GM21423 (cell line): Measurements from ENCODE around the gene BRMS1L.
"Not testable (repeated sequence)": the region's sequence is repeated elsewhere in the genome, so short reads cannot be mapped to it uniquely, and the experiment has no call there.

ENCODE experiments used
- ATAC-seq: cut with Tn5 transposase; IDR thresholded peaks from one replicate; pipeline ENCODE4 v1.9.1; 2021; ENCODE audit warnings: mild to moderate bottlenecking, moderate library complexity; ENCODE audit not compliant: unreplicated experiment

The BRMS1L gene, protein sequence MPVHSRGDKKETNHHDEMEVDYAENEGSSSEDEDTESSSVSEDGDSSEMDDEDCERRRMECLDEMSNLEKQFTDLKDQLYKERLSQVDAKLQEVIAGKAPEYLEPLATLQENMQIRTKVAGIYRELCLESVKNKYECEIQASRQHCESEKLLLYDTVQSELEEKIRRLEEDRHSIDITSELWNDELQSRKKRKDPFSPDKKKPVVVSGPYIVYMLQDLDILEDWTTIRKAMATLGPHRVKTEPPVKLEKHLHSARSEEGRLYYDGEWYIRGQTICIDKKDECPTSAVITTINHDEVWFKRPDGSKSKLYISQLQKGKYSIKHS

DNA sequence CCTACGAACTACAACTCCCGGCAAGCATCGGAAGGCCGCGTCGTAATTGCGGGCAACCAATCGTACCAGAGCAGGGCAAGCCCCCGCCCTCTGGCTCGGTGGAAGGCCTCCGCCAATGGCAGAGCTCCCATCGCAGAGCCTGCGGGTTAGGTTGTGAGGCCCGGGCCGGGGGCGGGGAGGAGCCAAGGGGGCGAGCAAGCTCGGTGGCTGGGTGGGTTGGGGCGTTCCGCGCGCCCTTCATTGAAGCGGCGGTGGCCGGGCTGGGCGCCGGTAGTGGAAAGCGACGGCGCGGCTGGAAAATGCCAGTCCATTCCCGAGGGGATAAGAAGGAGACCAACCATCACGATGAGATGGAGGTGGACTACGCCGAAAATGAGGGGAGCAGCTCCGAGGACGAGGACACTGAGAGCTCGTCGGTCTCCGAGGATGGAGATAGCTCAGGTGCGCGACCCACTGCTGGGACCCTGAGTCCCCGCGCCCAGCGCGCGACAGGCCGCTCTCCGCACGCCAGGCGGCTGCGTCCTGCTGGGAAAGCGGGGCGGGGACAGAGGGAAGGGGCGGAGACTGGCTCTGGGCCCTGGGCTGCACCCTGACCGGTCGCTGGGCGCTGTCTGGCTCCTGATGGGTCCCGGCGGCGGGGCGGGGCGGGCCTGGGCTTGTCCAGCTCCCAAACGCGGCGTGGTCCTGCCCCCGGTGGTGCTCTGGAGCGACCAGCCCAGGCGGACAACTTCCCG, at the start of gene BRMS1L:
Gene BRMS1L (plus strand): TSS at position 121 of the 734 bp plus-strand sequence. CDS start 179 bp downstream, at position 300.
- ATAC-seq = peak; percentile 94

DNA sequence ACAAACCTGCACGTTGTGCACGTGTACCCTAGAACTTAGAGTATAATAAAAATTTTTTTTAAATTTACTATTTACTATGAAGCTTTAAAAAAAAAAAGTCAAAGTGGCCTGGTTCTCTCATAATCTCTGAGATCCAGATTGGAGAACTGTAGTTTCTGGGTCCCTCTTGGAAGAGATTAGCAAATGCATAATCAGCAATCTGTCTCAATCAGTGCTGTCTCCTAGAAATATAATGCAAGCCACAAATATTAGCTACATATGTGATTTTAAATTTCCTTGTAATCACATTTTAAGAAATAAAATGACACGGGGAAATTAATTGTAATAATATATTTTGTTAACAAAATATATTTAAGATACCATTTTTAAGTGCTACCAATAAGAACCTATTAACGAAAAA, 49.3 kb upstream of the BRMS1L start:
- no peak for ATAC-seq

DNA sequence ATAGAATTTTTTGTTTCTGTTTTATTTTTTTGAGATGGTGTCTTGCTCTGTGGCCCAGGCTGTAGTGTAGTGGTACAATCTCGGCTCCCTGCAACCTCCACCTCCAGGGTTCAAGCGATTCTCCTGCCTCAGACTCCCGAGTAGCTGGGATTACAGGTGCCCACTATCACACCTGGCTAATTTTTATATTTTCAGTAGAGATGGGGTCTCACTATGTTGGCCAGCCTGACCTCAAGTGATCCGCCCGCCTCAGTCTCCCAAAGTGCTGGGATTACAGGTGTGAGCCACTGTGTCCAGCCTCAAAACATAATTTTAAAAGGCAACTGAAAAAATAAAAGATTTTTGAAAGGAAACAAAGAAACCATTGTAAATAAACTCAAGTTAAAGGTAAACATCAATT, 48.6 kb upstream of the BRMS1L start:
- ATAC-seq = not testable (repeated sequence)

DNA sequence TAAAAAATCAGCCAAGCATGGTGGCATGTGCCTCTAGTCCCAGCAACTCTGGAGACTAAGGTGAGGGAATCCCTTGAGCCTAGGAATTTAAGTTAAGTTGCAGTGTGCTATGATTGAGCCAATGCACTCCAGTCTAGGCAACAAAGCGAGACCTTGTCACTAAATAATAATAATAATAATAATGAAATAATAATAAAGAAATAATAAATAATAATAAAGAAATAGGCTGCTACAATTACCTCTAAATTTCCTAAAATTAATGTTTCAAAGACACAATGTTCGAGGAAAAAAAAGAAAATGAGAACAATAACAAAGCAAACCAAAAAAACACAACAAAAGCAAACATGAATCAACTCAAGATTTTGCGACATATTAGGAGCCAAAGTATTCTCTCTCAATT, 46.8 kb upstream of the BRMS1L start:
- no peak for ATAC-seq

DNA sequence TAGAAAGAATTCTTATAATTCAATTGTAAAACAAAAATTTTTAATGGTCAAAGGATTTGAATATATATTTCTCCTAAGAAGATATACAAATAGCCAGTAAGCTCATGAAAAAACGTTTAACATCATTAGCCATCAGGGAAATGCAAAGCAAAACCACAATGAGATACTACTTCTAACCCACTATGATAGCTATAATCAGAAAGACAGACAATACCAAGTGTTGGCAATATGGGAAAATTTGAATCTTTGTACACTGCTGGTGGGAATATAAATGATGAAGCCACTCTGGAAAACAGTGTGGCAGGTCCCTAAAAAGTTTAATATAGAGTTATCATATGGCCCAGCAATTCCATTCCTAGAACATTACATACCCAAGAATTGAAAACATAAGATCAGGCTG, 42.4 kb upstream of the BRMS1L start:
- no peak for ATAC-seq

DNA sequence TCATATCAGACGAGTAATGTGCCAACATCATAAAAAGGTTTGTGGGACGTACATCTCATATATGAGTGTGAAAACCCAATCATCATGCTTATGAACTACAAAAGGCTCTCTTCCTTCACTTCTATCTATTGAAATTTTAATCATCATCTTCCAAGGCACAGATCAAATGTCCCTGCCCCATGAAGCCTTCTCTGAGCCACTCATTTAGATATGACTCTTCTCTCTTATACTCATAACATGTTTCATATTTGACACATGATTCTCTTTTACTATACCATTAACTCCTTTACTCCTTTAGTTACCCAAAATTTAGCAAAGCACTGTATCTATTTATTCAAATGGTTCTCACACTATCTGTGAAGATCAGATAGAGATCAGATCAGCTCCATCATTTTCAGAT, 39.3 kb upstream of the BRMS1L start:
- ATAC-seq = no peak

DNA sequence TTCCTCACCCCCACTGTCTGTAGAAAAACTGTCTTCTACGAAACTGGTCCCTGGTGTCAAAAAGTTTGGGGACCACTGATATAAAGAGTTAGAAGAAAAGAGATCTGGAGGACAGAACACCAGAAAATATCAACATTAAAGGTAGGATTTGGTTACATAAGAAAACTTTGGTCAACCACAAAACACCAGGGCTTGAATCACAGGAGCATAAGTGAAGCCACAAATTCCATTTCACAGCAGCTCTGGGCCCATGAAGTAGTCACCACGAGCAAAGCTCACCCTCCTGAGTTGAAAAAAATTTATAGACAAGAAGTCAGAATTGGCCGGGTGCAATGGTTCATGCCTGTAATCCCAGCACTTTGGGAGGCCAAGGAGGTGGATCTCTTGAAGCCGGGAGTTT, 36.5 kb upstream of the BRMS1L start:
- no peak for ATAC-seq

DNA sequence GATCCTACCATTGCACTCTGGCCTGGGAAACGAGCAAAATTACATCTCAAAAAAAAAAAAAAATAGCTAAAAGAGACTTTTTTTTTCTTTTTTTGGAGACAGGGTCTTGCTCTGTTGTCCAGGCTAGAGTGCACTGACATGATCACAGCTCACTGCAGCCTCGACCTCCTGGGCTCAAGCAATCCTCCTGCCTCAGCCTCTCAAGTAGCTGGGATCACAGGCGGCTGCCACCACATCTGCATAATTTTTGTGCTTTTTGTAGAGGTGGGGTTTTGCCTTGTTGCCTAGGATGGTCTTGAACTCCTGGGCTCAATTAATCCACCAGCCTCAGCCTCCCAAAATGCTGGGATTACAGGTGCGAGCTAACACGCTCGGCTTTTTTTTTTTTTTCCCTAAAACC, 28.3 kb upstream of the BRMS1L start:
- no peak for ATAC-seq

DNA sequence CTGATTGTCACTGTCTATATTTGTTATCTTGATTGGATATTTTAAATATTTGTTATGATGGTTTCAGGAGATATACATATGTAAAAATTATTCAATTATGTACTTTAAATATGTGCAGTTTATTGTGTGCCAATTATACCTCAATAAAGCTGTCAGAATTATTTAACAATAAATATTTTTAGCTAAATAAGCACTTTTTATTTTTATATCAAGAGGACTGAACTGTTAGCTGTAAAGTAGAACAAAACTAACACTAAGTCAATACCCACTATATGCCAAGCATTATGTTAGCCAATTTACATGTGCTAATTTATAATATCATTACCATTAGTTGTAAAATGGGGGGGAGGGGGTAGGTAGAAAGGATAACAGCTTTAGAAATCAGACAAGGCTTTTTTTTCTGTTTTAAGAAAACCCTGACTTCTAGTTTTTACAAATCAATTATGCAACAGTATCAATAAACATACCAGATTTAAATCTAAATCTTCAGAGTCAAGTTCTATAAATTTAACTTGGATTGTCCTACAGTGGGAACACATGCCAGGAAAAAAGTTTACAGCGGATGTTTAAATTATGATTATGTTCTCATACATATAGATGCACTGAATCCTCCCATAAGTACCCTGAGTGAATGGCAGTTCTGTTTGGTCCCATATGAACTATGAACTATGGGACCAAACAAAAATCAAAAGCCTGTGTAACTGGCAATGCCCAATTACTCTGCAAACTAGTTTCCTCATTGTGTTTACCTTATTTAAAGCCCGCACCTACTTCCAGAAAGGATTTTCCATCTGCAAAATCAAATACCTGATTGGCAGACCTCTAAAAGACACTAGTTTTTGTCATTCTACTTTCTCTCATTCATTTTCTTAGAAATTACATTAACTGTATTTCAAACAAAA, 19.9 kb upstream of the BRMS1L start:
- no peak for ATAC-seq

DNA sequence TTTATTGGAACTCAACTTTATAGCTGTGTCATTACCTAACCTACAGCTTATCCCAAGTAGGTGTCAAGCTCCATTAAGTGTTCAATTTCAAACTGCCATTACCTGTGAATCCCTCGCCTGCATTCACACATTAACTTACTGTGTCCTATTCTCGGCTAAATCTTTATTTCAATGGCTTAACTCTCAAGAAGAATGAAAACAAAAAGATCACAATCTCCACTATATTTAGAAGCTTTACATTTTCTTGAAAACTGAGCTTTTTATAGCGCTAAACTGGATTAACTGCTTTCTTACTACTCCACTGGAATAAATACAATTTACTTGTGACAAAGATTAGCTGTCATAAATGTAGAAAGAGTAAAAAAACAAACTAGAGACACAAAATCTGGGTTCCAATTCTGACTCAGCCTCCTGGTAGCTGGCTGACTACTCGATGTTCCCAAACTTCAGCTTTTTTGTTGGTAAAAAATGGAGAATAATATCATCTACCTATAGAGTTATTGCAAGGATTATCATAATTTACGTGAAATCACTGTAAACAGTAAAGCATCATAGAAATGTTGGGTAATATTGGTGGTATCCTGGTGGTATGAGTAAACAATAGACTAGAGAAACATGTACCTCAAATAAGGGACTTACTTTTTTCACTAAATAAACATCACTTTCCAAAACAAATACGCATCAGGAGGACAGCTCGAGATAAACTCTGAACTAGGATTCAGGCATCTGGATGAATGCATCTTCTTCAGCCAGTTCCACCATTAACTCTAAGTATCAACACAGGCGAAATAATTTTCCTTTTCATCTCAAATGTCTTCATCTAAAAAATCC, 18.8 kb upstream of the BRMS1L start:
- no peak for ATAC-seq

DNA sequence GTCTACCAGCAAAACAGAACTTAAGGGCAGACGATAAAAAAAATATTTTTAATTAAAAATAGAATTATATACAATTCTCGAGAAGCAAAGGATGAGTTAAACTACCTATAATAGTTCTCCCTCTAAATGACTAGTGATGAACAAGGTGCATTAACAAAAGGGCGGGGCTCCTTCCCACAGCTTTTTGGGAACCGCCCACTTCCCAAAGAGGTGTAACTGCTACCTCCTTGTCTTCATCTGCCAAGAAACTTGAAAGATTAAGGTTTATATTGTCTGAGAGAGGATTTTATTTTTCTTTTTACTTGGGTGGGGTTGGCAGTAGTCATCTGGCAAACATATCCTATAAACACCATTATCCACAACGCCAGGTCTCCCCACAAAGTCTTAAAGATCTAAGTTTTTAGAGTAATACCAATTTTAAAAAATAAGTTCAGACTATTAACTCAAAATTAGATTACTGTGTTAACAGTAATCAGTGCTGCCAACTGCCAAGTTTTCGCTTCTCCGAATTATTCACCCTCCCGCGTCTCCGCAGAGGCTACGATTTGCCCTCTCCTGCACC, 18.0 kb upstream of the BRMS1L start:
- ATAC-seq = no peak

DNA sequence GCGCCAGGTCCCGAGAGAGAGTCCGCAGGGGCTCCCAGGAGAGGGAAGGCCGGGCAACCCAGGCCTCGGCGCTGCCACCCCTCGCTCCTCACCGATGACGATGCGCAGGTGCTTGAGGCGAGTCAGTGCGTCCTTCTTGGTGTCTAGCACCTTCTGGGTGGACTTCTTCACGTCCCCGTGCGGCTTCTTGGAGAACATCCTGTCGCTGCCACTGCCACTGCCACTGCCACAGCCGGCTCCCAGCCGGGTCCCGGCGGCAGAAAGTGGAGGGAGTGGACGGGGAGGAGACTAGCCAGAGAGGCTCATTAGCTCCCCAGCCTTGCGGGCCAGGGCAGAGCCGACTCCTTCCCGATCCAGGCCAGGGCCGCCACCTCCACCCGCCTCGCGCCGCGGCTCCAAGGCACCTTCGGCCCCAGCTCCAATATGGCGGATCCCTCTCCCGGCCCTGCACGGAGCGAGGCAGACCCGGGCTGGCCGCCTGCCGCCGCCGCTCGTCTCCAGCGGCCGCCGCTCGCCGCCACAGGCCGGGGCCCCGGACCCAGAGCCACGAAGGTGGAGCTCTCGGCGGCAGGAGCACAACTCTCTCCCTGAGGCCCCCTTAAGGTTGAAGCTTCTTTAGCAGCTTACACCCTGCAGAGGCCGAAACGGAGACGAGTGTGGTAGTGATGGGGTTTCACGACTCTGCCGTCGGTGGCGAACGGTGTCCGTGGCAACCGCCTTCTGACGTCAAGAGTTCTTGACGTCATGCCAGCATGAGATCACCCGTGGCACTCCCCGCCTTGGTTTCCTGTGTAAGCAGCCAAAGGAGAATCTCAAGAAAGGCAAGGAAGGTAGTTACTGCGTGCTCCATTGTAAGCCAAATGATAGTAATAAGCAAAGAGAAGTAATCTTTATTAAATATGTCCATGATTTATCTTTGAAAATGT, 17.2 kb upstream of the BRMS1L start, which contains the start of gene RALGAPA1:
Gene RALGAPA1 (minus strand): TSS at position 658 of the 926 bp plus-strand sequence. CDS start 460 bp downstream, at position 198.
- peak; percentile 97 for ATAC-seq

DNA sequence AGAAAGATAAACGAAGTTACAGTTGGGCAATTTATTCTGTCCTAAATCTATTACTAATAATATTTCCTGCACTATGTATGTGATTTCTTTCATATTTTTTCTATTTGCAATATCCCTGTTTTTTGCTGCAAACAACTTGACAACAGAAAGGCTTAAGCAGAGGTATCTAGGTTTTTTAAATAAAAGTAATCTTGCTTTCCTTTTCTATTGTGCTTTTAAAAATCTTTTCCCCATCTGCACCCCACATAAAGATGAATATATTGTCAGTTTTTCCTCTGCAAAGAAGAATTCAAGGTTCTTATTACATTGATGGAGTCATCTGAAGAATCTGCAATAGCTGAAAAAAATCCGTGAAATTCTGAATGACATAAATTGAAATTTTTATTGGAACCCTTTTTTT, 16.5 kb upstream of the BRMS1L start:
- no peak for ATAC-seq

DNA sequence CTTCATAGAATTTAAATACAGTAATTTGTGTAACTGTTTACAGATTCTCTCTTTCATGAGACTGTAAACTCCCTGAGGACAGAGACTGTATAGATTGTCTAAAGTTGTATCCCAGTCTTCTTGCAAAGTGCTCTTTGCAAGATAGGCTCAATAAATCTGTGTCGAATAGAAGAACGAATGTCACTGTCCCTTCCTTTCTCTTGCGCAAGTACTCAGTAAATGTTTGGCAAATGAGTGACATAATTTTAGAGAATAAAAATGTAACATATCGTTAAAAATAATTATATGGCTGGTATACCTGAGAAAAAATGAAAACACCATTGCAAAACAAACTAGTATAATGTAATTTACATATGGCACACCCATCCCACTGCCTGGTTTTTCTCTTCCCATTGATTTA, 15.2 kb upstream of the BRMS1L start:
- no peak for ATAC-seq

DNA sequence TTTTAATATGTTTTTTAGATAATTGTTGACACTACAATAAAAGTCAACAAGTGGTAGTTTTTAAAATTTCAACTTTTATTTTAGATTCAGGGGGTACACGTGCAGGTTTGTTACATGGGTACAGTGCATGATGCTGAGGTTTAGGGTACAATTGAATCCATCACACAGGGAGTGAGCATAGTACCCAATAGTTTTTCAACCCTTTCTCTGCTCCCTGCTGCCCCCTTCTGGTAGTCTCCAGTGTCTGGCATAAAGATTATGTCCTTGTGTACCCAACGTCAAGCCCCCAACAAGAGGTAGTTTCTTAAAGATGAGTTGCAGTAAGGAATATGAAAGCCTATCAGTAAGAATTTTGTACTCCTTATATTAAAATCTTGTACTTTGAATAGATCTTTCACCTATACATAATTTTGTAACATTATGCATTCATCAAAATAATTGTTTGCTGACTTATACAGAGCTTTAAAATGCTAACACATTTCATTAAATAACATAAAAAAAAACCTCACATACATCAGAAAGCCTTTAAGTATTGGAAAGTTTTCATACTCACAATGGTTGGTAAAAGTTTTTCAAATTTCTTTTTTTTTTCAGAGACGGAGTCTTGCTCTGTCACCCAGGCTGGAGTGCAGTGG, 11.7 kb upstream of the BRMS1L start:
- ATAC-seq = peak; percentile 77

DNA sequence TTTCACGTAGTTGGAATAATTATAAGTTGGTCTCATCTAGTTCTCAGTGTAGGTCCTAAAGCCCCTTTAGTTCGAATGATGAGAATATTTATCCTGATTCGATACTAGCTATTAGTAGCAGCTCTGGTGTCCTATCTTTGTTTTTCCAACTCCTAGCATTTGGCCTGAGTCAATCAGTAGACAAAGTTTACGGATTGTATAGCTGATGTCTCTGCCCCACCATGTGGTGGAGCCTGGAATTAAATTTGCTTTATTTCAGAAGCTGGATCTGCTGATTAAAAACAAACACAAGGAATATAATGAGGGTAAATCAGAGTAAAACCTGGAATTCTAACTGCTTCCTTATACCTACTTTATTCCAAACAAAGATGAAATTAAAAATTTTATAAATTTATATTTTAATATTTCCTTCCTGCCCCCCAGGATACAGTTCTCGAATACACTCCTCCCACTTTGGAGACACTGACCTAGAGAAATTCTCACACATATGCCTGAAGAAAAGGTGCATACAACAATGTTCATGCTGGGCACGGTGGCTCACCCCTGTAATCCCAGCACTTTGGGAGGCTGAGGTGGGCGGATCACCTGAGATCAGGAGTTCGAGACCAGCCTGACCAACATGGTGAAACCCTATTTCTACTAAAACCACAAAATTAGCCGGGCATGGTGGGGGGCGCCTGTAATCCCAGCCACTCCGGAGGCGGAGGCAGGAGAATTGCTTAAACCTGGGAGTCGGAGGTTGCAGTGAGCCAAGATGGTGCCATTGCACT, 7.6 kb upstream of the BRMS1L start:
- no peak for ATAC-seq

DNA sequence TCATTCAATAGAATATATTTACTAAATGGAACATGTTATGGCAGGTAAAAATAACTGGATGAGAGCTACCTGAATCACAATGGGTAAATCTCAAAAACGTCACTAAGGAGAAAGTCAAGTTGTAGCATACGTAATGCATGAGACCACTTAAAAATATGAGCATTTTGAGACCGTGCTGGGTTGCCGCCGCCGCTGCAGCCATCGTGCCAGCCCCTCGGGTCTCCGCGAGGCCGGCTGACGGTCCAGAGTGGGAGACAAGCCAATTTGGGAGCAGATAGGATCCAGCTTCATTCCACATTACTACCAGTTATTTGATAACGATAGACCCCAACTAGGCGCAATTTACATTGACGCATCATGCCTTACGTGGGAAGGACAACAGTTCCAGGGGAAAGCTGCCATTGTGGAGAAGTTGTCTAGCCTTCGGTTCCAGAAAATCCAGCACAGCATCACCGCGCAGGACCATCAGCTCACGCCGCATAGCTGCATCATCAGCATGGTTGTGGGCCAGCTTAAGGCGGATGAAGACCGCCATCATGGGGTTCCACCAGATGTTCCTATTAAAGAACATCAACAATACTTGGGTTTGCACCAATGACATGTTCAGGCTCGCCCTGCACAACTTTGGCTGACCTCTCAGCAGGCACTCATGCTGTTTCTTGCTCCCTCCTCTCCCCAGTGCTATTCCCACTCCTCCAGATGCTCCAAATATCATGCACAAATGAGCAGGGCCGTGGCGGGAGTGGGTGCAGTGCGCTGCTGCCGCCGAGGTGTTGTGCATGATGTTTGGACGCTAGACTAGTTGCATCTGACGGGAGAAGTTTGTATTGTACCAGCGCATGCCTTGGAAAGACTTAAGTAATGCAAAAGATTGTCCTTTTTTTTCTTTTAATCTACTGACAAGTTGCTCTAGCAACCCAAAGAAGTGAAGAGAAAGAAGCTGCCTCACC, 6.3 kb upstream of the BRMS1L start:
- ATAC-seq = no peak
